OCI-LY7 (cell line): ENCODE results near the gene SIRPA. TPM values are rescaled to one million over a fixed set of nuclear protein-coding genes. Genes with fewer than 3 reads are reported as not detected.
A peak's percentile ranks its signal among the peaks of the same experiment; 100 is the strongest.

Experiments used
- Bru-seq: library from RNA; stranded (reverse); fragments of 400-500 nt; gene quantifications from one replicate; lab custom pipeline; 2021; lab: Mats Ljungman, UMichigan
- BruChase-seq, 2 experiments: library from RNA; stranded (reverse); fragments of 400-500 nt; gene quantifications; one replicate each; lab custom pipeline; 2021; lab: Mats Ljungman, UMichigan
- BruUV-seq: library from RNA; stranded (reverse); fragments of 400-500 nt; replicated peaks from 2 replicates; lab custom pipeline; 2021; lab: Mats Ljungman, UMichigan
- CTCF ChIA-PET: fragments of 300-600 bp; sonication (Branson Sonifier 250); formaldehyde crosslinking; loops from one replicate; lab custom pipeline; 2022; ENCODE audit warnings: antibody characterized with exemption; ENCODE audit not compliant: unreplicated experiment; lab: Charles Lee
- POLR2A ChIA-PET: fragments of 300-600 bp; sonication (Branson Sonifier 250); formaldehyde crosslinking; loops from one replicate; lab custom pipeline; 2022; ENCODE audit warnings: antibody characterized with exemption; lab: Charles Lee
- DNase-seq: peaks from one replicate; pipeline ENCODE4 v3.0.0-alpha.2; 2015; ENCODE audit warnings: low spot score
- H2AFZ ChIP-seq: fragments of 200-600 bp; sonication (generic), shearing (Covaris generic); 2 replicates; pipeline ENCODE4 v1.6.1; 2014; ENCODE audit warnings: mild to moderate bottlenecking, antibody characterized with exemption, low read length, moderate library complexity
- H3K27ac ChIP-seq: fragments of 200-600 bp; sonication (generic); 2 replicates; pipeline ENCODE4 v1.5.1; 2014; ENCODE audit warnings: mixed run types, low read depth, mild to moderate bottlenecking, moderate library complexity, low read length, inconsistent platforms; ENCODE audit not compliant: poor library complexity, severe bottlenecking
- H3K36me3 ChIP-seq: fragments of 200-600 bp; sonication (generic); 2 replicates; pipeline ENCODE4 v1.6.1; 2014; ENCODE audit warnings: mild to moderate bottlenecking, antibody characterized with exemption, low read length, moderate library complexity, mixed read lengths; ENCODE audit not compliant: insufficient read depth
- H3K4me1 ChIP-seq: fragments of 200-600 bp; sonication (generic); 2 replicates; pipeline ENCODE4 v1.5.1; 2014; ENCODE audit warnings: mild to moderate bottlenecking, low read length; ENCODE audit not compliant: insufficient read depth, poor library complexity, severe bottlenecking
- H3K4me2 ChIP-seq: fragments of 200-600 bp; sonication (generic); 2 replicates; pipeline ENCODE4 v1.6.1; 2014; ENCODE audit warnings: mild to moderate bottlenecking, low read length
- H3K4me3 ChIP-seq: fragments of 200-600 bp; sonication (generic); 2 replicates; pipeline ENCODE4 v1.5.1; 2014; ENCODE audit warnings: mild to moderate bottlenecking, low read depth, low read length; ENCODE audit not compliant: poor library complexity, severe bottlenecking
- H3K79me2 ChIP-seq: fragments of 200-600 bp; sonication (generic); 2 replicates; pipeline ENCODE4 v1.6.1; 2016; ENCODE audit warnings: low read depth, mild to moderate bottlenecking, low read length, moderate library complexity, mixed read lengths; ENCODE audit not compliant: insufficient read depth
- H3K9me2 ChIP-seq: fragments of 200-600 bp; sonication (generic); 2 replicates; pipeline ENCODE4 v1.6.1; 2016; ENCODE audit warnings: mild to moderate bottlenecking, low read length, mixed read lengths; ENCODE audit not compliant: insufficient read depth
- H3K9me3 ChIP-seq: fragments of 200-600 bp; sonication (generic); 2 replicates; pipeline ENCODE4 v1.6.1; 2014; ENCODE audit warnings: mild to moderate bottlenecking, mixed run types, low read length, mixed read lengths
- H4K20me1 ChIP-seq: fragments of 200-600 bp; sonication (generic); 2 replicates; pipeline ENCODE4 v1.6.1; 2014; ENCODE audit warnings: mild to moderate bottlenecking, antibody characterized with exemption, low read length, moderate library complexity, mixed read lengths; ENCODE audit not compliant: insufficient read depth
- CTCF ChIP-seq: fragments of 200-600 bp; sonication (generic); conservative IDR thresholded peaks from 2 replicates; pipeline ENCODE4 v1.5.1; 2014; ENCODE audit warnings: mild to moderate bottlenecking, antibody characterized with exemption, low read length, moderate library complexity, mixed read lengths
- EZH2phosphoT487 ChIP-seq: fragments of 200-600 bp; sonication (generic); IDR thresholded peaks from 2 replicates; pipeline ENCODE4 v1.6.1; 2018; ENCODE audit warnings: low read depth, borderline replicate concordance, mild to moderate bottlenecking, mixed run types, antibody characterized with exemption, low read length, moderate library complexity, mixed read lengths
- intact Hi-C: fragments of 100-400 bp; cut with micrococcal nuclease; formaldehyde crosslinking; loops from one replicate; pipeline ENCODE4 v1.10.0; 2022; ENCODE audit not compliant: unreplicated experiment
- long read RNA-seq: library from polyadenylated mRNA; stranded (forward); transcript quantifications from one replicate; pipeline ENCODE4 v2.0.0, GENCODE V29; 2022
- total RNA-seq, 2 experiments: library from RNA; depleted of rRNA in 1 of 2; stranded (reverse); fragments of >200 nt in 1 of 2; shearing (Covaris generic) in 1 of 2; gene quantifications; 2 replicates each; pipeline ENCODE4 v1.2.3, GENCODE V29; 2014 to 2022

Gene SIRPA
- total RNA-seq (2014; rRNA removed; shearing (Covaris generic)) (not detected in 2 replicates), total RNA-seq (2022) (not detected in 2 replicates), Bru-seq, nascent RNA (percentile 3 among the genes with signal in this experiment), BruChase-seq, experiment 1, labeled RNA remaining after a 6-hour chase (percentile 3 among the genes with signal in this experiment), BruChase-seq, experiment 2, labeled RNA remaining after a 2-hour chase (percentile 3 among the genes with signal in this experiment)
- long read RNA-seq, result 0 reads

DNA sequence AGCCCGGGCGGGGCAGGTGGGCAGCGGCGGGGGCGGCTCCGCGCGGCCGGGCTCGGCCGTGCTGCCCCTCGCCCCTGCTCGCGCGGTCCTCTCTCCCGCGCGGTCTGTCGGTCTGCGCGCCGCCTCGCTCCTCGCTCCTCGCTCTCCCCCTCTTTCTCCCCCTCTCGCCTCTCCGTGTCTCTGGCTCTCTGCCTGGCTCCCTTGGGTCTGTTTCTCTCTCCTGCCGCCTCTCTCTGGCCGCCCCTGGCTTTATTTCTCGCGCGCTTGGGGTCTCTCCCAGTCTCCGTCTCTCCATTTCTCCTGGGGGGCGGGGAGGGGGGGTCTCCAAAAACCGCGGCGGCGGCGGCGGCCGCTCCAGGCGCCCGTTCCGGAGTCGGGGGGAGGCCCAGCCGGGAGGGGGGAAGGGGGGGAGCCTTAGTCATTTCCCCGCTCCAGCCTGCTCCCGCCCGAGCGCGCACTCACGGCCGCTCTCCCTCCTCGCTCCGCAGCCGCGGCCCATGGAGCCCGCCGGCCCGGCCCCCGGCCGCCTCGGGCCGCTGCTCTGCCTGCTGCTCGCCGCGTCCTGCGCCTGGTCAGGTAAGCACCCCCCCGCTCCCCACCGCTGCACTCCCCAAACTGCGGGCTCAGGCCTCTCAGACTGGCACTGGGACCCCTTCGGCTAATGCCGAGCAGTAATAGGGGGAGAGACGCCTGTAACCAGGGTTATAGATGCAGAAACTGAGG lies at the start of gene SIRPA:
SIRPA (plus strand) TSS at position 457 of the 723 bp plus-strand sequence; CDS start at position 498, 41 bp downstream.
- Histone ChIP-seq H3K4me1 (peaks cover 19% of the 10 kb centered on the region), H3K4me3 (no peak within 1 kb of the TSS), H3K9me3 (no peaks in the 10 kb centered on the region), H3K9me2 (no peaks in the 10 kb centered on the region), H3K79me2 (no peaks in the 10 kb centered on the region), H3K36me3 (no peaks in the 10 kb centered on the region), H3K27ac (no peak within 1 kb of the TSS), H3K4me2 (0 out of 2 replicates have a peak within 1 kb of the TSS, but pooled peaks have one; percentile 12), H2AFZ (no peak within 1 kb of the TSS), H4K20me1 (no peaks in the 10 kb centered on the region)
- intact Hi-C loops, result loop anchor here (5.0 kb wide), 1 partner anchor 207 kb away; the partner anchor contains the start of gene STK35
- POLR2A ChIA-PET, result no interaction called here
- no peak for DNase-seq
- TF ChIP-seq EZH2phosphoT487, result peak; percentile 36; the same call in 1 of the 2 replicates
- no peak for TF ChIP-seq CTCF
- CTCF ChIA-PET, result no interaction called here
- no TSS peak for BruUV-seq

- Histone ChIP-seq H3K9me3 (no peaks in the 10 kb centered on the region), H3K79me2 (no peaks in the 10 kb centered on the region), H3K36me3 (no peaks in the 10 kb centered on the region), H4K20me1 (no peaks in the 10 kb centered on the region), H3K9me2 (no peaks in the 10 kb centered on the region), H3K4me3 (no peak overlapping the region), H3K4me1 (peaks cover 8% of the 10 kb centered on the region), H2AFZ (no peak overlapping the region), H3K27ac (no peak overlapping the region), H3K4me2 (no peak overlapping the region)
- ChIA-PET POLR2A (no interaction called here), CTCF (no interaction called here)
- no peak for DNase-seq
- TF ChIP-seq EZH2phosphoT487, result no peak
- no peak for TF ChIP-seq CTCF
- no TSS peak for BruUV-seq
- intact Hi-C loops, result no loop called here
Measured at GRCh38 chr20:1845701-1846100, 49.5 kb upstream of the SIRPA start.
